Dermis lymphatic vessel endothelial cell (primary cell): ENCODE data around the gene LCN9. TPM values are rescaled to one million over a fixed set of nuclear protein-coding genes. Genes with fewer than 3 reads are reported as not detected.

Experiments used
- total RNA-seq: library from RNA; depleted of rRNA; stranded (reverse); fragments of >200 nt; gene quantifications from 2 replicates; pipeline ENCODE4 v1.2.1, GENCODE V29; 2014

Gene LCN9, protein sequence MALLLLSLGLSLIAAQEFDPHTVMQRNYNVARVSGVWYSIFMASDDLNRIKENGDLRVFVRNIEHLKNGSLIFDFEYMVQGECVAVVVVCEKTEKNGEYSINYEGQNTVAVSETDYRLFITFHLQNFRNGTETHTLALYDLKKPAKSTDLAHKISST
- total RNA-seq = not detected in 2 replicates

DNA sequence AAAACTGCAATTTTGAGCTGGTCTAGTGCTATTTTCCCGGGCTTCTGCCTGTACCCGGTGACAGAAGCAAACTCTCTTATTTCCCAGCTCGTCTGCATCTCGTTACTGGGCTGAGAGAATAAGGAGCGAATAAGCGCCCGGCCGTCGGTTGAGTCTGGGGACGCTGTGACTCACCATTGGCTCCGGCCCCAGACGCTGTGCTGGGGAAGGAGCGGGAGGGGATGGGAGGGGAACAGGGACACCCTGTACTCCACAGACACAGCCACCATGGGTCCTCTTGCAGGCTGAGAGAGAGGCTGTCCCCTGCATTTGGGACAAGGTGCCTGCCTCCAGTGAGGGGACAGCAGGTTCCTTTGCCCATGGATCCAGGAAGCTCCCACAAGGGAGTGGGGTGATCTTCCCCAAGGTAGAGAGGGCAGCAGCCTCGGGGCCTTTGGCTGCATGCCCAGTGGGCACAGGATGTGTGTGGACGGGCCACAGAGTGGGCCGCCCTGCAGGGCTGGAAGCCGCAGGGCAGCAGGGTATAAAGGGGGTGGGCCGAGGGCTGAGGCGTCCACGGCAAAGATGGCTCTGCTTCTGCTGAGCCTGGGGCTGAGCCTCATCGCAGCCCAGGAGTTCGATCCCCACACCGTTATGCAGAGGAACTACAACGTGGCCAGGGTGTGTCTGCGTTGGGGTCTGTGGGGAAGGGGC, at the start of gene LCN9:
TSS of gene LCN9 (plus strand) at position 552 of the 693 bp plus-strand sequence. CDS start at position 565, 13 bp downstream.

DNA sequence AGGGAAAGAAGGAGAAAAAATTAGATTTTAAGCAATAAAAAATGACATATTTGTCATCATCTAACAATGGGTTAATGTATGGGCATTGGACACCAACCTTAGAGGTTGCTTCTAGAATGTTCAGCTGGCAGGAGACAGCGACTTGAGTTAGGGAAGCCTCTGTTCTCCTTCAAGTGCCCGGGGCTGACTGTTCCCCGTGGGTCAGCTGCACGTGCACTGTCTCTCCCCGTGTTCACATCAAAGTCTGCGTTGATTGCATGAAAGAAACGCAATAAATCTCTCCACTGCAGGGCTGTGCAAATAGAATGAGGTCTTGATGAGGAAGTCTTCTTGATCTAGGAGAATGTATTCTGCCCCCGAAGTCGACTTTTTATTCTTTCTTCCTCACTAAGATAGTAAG, 23.9 kb upstream of the LCN9 start, which contains the start of gene GLT6D1:
TSS of gene GLT6D1 (minus strand) at position 345 of the 400 bp plus-strand sequence. CDS start 353 bp downstream, outside the sequence.

DNA sequence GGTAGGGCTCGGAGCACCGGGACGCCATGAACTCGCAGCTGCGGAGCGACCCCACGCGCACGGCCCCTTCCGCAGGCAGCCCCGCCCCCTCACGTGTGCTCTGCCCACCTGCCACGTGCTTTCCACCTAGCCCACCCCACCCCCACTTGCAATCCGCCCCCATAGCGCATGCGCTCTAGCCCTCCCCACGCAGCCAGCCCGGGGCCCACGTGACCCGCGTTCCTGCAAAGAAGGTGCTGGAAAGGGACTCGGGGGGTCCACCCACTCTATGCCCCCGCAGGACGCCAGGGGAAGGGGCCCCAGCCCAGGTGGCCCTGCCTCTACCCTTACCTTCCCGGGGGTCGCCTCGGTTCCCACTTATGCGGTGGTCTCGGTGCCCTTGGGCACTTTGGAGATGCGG, 36.3 kb downstream of the LCN9 start, which contains the start of gene SOHLH1:
TSS of gene SOHLH1 (minus strand) at position 42 of the 400 bp plus-strand sequence. CDS start at position 28, 14 bp downstream.

DNA sequence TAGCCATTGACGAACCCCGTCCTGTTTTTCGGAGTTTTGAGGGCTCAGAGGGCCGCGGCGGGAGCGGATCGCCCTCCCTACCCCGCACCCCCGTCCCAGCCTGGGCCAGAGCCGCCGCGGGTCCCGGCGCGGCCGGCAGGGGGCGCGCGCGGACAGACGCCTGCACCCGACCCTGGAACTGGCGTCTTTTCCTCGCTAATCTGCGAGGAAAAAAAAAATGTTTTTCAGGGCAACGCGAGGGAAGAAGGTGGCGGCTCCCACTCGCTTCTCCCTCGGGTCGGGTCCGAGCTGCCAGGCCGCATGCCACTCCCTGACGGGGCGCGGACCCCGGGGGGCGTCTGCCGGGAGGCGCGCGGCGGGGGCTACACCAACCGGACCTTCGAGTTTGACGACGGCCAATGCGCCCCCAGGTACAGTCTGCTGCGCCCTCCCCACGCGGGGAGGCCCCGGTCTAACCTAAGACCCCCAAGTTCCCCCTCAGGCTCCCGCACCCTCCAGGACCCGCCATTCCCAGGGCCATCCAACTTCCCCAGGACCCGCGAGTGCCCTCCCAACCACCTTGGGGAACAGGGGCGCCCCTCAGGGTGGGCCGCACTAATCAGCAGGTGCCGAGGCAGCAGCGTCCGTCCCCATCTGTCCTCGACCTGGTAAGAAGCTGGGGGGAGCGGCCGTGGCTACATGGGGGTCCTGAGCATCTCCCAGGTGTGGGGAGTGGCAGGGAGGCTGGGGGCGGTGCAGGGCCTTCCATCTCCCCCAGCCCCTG, 39.0 kb downstream of the LCN9 start, which contains the start of gene KCNT1:
TSS of gene KCNT1 (plus strand) at position 227 of the 763 bp plus-strand sequence. CDS start at position 301, 74 bp downstream.

Other genes starting within 250 kb of the LCN9 start
- gene PPP1R26, start 183.5 kb upstream of the LCN9 start, total RNA-seq = 9.1 and 10.0 TPM in 2 replicates
- gene MRPS2, start 162.6 kb upstream of the LCN9 start, total RNA-seq = 9.9 and 12.3 TPM in 2 replicates
- not detected in 2 replicates for gene LCN1, start 141.9 kb upstream of the LCN9 start, total RNA-seq
- gene OBP2A, start 117.2 kb upstream of the LCN9 start, total RNA-seq = not detected in 2 replicates
- gene PAEP, start 101.6 kb upstream of the LCN9 start, total RNA-seq = not detected in 2 replicates
- not detected in 2 replicates for gene GLT6D1, start 23.8 kb upstream of the LCN9 start, total RNA-seq
- not detected in 2 replicates for gene SOHLH1, start 36.2 kb downstream of the LCN9 start, total RNA-seq
- not detected in 2 replicates for gene KCNT1, start 38.9 kb downstream of the LCN9 start, total RNA-seq
- gene CAMSAP1, start 244.2 kb downstream of the LCN9 start, total RNA-seq = 13.4 and 14.4 TPM in 2 replicates